MM.1S (cell line): ENCODE measurements around the gene FRY.
"Not testable (repeated sequence)": the region's sequence is repeated elsewhere in the genome, so short reads cannot be mapped to it uniquely, and the experiment has no call there.

Experiments used
- DNase-seq: peaks from one replicate; pipeline ENCODE4 v3.0.0-alpha.2; 2015
- H2AFZ ChIP-seq: fragments of 300-600 bp; sonication (generic); 2 replicates; pipeline ENCODE4 v1.6.0; 2016; ENCODE audit warnings: antibody characterized with exemption, low read length
- H3F3A ChIP-seq: fragments of 300-600 bp; sonication (generic); 2 replicates; pipeline ENCODE4 v1.6.1; 2016; ENCODE audit warnings: mild to moderate bottlenecking, antibody characterized with exemption, low read length, moderate library complexity, mixed read lengths; ENCODE audit not compliant: insufficient read depth
- H3K27ac ChIP-seq: fragments of 300-600 bp; sonication (generic); 2 replicates; pipeline ENCODE4 v1.5.1; 2016; ENCODE audit warnings: mild to moderate bottlenecking, low read length
- H3K27me3 ChIP-seq: fragments of 300-600 bp; sonication (generic); replicated peaks from 2 replicates; pipeline ENCODE4 v1.6.0; 2016; ENCODE audit warnings: low read length; ENCODE audit not compliant: insufficient read depth
- H3K36me3 ChIP-seq: fragments of 300-600 bp; sonication (generic); replicated peaks from 2 replicates; pipeline ENCODE4 v1.6.1; 2016; ENCODE audit warnings: mild to moderate bottlenecking, low read length, mixed read lengths; ENCODE audit not compliant: insufficient read depth
- H3K4me1 ChIP-seq: fragments of 300-600 bp; sonication (generic); 2 replicates; pipeline ENCODE4 v1.6.1; 2016; ENCODE audit warnings: low read length, mixed read lengths
- H3K4me2 ChIP-seq: fragments of 300-600 bp; sonication (generic); 2 replicates; pipeline ENCODE4 v1.6.0; 2016; ENCODE audit warnings: low read depth, low read length
- H3K4me3 ChIP-seq: fragments of 300-600 bp; sonication (generic); 2 replicates; pipeline ENCODE4 v1.5.1; 2016; ENCODE audit warnings: low read length, mixed read lengths
- H3K79me2 ChIP-seq: fragments of 300-600 bp; sonication (generic); 2 replicates; pipeline ENCODE4 v1.6.1; 2016; ENCODE audit warnings: mixed run types, low read length, mixed read lengths
- H3K9ac ChIP-seq: fragments of 300-600 bp; sonication (generic); 2 replicates; pipeline ENCODE4 v1.6.1; 2016; ENCODE audit warnings: low read length, mixed read lengths
- H3K9me2 ChIP-seq: fragments of 300-600 bp; sonication (generic); replicated peaks from 2 replicates; pipeline ENCODE4 v1.6.1; 2016; ENCODE audit warnings: mild to moderate bottlenecking, low read length, mixed read lengths; ENCODE audit not compliant: insufficient read depth
- H3K9me3 ChIP-seq: fragments of 300-600 bp; sonication (generic); replicated peaks from 2 replicates; pipeline ENCODE4 v1.6.1; 2016; ENCODE audit warnings: mild to moderate bottlenecking, low read length, mixed read lengths; ENCODE audit not compliant: insufficient read depth
- H4K20me1 ChIP-seq: fragments of 300-600 bp; sonication (generic); 2 replicates; pipeline ENCODE4 v1.6.1; 2016; ENCODE audit warnings: mild to moderate bottlenecking, low read length, moderate library complexity, mixed read lengths; ENCODE audit not compliant: insufficient read depth
- CTCF ChIP-seq: fragments of 300-600 bp; sonication (generic); IDR thresholded peaks from 2 replicates; pipeline ENCODE4 v1.5.1; 2016; ENCODE audit warnings: antibody characterized with exemption, low read length, mixed read lengths
- EZH2 ChIP-seq: fragments of 300-600 bp; sonication (generic); optimal IDR thresholded peaks from 2 replicates; pipeline ENCODE3; 2017; ENCODE audit warnings: low read depth, mild to moderate bottlenecking, antibody characterized with exemption, low read length, mixed read lengths
- EZH2phosphoT487 ChIP-seq: fragments of 300-600 bp; sonication (generic); IDR thresholded peaks from 2 replicates; pipeline ENCODE4 v1.6.1; 2018; ENCODE audit warnings: antibody characterized with exemption, low read length

Gene FRY

GRCh38 chr13:32031025-32031814 is at the start of gene FRY:
TSS of gene FRY (plus strand) at chr13:32031774. CDS start at chr13:32031796, 22 bp downstream.
- DNase-seq: peak; percentile 60
- Histone ChIP-seq H3K27me3 (no peaks in the 10 kb centered on the region), H3K9me2 (no peaks in the 10 kb centered on the region), H3K4me2 (peak within 1 kb of the TSS; percentile 62), H3K9me3 (no peaks in the 10 kb centered on the region), H3F3A (no peaks in the 10 kb centered on the region), H3K36me3 (no peaks in the 10 kb centered on the region), H3K9ac (peak within 1 kb of the TSS; percentile 49; the same call in 1 of the 2 replicates), H3K4me1 (no peaks in the 10 kb centered on the region), H2AFZ (peak within 1 kb of the TSS; percentile 83), H4K20me1 (no peaks in the 10 kb centered on the region), H3K27ac (peak within 1 kb of the TSS; percentile 52; the same call in 1 of the 2 replicates), H3K79me2 (no peaks in the 10 kb centered on the region), H3K4me3 (peak within 1 kb of the TSS; percentile 73)
- TF ChIP-seq EZH2 (no peak), CTCF (no peak), EZH2phosphoT487 (no peak)

DNA sequence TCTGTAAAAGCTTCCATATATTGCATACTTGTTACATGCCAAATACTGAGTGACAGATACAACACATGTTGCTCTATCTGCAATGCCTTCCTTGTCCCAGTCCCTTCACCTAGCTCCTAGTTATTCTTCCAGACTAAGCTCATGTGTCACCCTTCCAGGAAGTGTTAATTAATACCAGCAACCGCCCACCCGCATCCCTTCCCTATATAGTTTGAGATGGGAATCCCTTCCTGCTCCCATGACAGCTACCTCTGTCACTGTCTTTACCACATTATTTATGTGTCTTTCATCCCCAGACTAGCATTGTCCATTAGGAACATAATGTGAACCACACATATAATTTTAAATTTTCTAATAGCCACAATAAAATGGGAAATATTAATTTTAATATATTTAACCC is 49.5 kb upstream of the FRY start:
- H3K79me2 ChIP-seq: no peaks in the 10 kb centered on the region
- H3K36me3 ChIP-seq: no peaks in the 10 kb centered on the region
- no peaks in the 10 kb centered on the region for H3K9me3 ChIP-seq
- no peak overlapping the region for H2AFZ ChIP-seq
- no peak overlapping the region for H3K27ac ChIP-seq
- H3K4me2 ChIP-seq: no peak overlapping the region
- TF ChIP-seq EZH2 (no peak), EZH2phosphoT487 (no peak), CTCF (no peak)
- no peaks in the 10 kb centered on the region for H3F3A ChIP-seq
- H3K4me1 ChIP-seq: no peaks in the 10 kb centered on the region
- no peaks in the 10 kb centered on the region for H3K27me3 ChIP-seq
- no peak for DNase-seq
- H3K4me3 ChIP-seq: no peak overlapping the region
- H3K9ac ChIP-seq: no peak overlapping the region
- no peaks in the 10 kb centered on the region for H4K20me1 ChIP-seq
- no peaks in the 10 kb centered on the region for H3K9me2 ChIP-seq

GRCh38 chr13:31982540-31982939 is 49.0 kb upstream of the FRY start:
- Histone ChIP-seq H3K4me1 (no peaks in the 10 kb centered on the region), H3K4me2 (no peak overlapping the region), H3K9me2 (no peaks in the 10 kb centered on the region), H3K36me3 (no peaks in the 10 kb centered on the region), H3K27me3 (no peaks in the 10 kb centered on the region), H3K9ac (no peak overlapping the region), H2AFZ (no peak overlapping the region), H3K4me3 (no peak overlapping the region), H3K27ac (no peak overlapping the region), H3K9me3 (no peaks in the 10 kb centered on the region), H3F3A (no peaks in the 10 kb centered on the region), H4K20me1 (no peaks in the 10 kb centered on the region), H3K79me2 (no peaks in the 10 kb centered on the region)
- DNase-seq: no peak
- TF ChIP-seq EZH2 (no peak), EZH2phosphoT487 (no peak), CTCF (no peak)

- not testable (repeated sequence) for H3K36me3 ChIP-seq, H3K79me2 ChIP-seq, H3K4me3 ChIP-seq, H3K9me2 ChIP-seq, H2AFZ ChIP-seq, H3K9ac ChIP-seq, H3K27me3 ChIP-seq, H3F3A ChIP-seq, DNase-seq, H4K20me1 ChIP-seq, H3K27ac ChIP-seq, H3K9me3 ChIP-seq, H3K4me1 ChIP-seq, H3K4me2 ChIP-seq
Observed at GRCh38 chr13:31983696-31984095, 47.9 kb upstream of the FRY start.

GRCh38 chr13:31984388-31984787 is 47.2 kb upstream of the FRY start:
- not testable (repeated sequence) for H3K27ac ChIP-seq, H3K36me3 ChIP-seq, DNase-seq, H3K9me3 ChIP-seq, H4K20me1 ChIP-seq, H3K4me3 ChIP-seq, H3F3A ChIP-seq, H3K4me2 ChIP-seq, H3K9me2 ChIP-seq, H3K9ac ChIP-seq, H3K79me2 ChIP-seq, H3K27me3 ChIP-seq, H2AFZ ChIP-seq, H3K4me1 ChIP-seq
